T-helper 2 cell treated with Interferon-gamma antibody and Interleukin-4, amounts not matched to agents 5 μg/mL and 100 μg/mL, for 36 hours (primary cell): ENCODE results near the gene SBF1.
A peak's percentile ranks its signal among the peaks of the same experiment; 100 is the strongest.

Experiments used
- DNase-seq: peaks from one replicate; pipeline ENCODE4 v3.0.0; 2021; ENCODE audit warnings: low spot score
- H3K27ac Mint-ChIP-seq: one replicate; pipeline ENCODE4 v1.8.0; 2021; ENCODE audit warnings: mild to moderate bottlenecking, mixed read lengths
- H3K27me3 Mint-ChIP-seq: one replicate; pipeline ENCODE4 v1.8.0; 2021; ENCODE audit warnings: low read depth, mixed read lengths
- H3K36me3 Mint-ChIP-seq: one replicate; pipeline ENCODE4 v1.8.0; 2021; ENCODE audit warnings: low read depth, mixed read lengths
- H3K4me1 Mint-ChIP-seq: one replicate; pipeline ENCODE4 v1.8.0; 2021; ENCODE audit warnings: low read depth, mixed read lengths
- H3K4me3 Mint-ChIP-seq: one replicate; pipeline ENCODE4 v1.8.0; 2022; ENCODE audit warnings: mild to moderate bottlenecking, moderate library complexity, mixed read lengths
- H3K9me3 Mint-ChIP-seq: one replicate; pipeline ENCODE4 v1.8.0; 2021; ENCODE audit warnings: mixed read lengths

The SBF1 gene

DNA sequence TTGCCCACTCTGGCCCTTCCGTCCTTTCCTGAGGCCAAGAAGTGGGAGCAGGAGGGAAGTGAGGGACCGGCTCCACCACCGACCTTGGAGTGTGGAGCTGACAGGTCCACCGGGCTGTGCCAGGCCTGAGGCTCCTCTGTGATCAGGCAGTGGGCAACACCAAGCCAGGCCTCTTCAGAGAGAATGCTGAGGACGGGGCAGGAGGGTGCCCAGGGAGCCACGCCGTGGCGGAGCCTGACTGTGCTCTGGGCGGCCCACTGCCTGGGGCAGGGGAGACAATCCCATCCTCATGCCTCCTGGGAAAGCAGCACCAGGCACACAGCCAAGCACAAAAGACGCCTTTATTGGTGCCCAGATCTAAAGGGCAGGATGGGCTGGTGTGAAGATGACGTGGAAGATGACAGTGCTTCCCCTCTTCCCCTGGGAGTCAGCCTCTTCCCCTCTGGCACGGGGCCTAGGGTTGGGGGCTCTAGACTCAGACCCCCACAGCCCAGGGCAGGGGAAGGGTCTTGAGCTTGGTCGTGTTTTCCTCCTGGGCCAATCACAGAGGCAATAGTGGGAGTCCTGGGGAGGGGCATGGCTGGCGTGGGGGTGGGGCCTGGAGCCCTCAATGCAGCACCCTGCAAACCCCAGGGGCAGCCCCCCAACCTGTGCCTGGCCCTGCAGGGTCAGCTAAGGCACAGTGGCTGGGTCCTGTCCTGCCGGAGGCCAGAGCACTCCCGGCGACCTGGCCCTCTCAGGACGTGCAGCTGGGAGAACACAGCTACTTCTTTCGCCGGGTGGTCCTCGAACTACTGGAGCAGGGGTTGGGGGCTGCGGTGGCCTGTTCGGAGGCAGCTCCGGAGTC, 28.0 kb upstream of the SBF1 start:
- Mint-ChIP-seq H3K4me1 (peaks cover 4% of the 10 kb centered on the region), H3K36me3 (peaks cover 8% of the 10 kb centered on the region), H3K27me3 (no peaks in the 10 kb centered on the region), H3K9me3 (no peaks in the 10 kb centered on the region), H3K4me3 (no peak overlapping the region), H3K27ac (no peak overlapping the region)
- no peak for DNase-seq

DNA sequence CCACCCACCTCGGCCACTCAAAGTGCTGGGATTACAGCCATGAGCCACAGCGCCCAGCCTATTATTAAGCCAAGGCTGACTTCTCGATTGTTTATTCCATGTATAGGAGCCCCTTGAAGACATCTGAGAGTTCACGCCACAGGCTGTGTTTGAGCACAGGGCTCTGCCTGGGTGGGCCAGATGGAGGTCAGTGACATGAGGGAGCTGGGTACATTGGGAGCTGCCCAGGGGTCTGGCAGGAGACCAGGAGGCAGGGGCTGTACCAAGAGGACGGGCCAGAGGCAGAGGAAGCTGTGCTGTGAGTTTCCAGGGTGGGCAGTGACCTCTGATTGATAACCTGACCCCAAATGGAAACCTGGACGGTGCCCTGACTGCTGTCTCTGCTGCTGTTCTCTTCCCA, 27.3 kb upstream of the SBF1 start:
- H3K4me1 Mint-ChIP-seq, result peaks cover 4% of the 10 kb centered on the region

GRCh38 chr22:50500452-50500851, 25.6 kb upstream of the SBF1 start:
- Mint-ChIP-seq H3K36me3 (peaks cover 2% of the 10 kb centered on the region), H3K4me3 (no peak overlapping the region)

More for the DNA sequence above, 27.3 kb upstream of the SBF1 start:
- H3K4me3 Mint-ChIP-seq, result no peak overlapping the region
- H3K9me3 Mint-ChIP-seq, result no peaks in the 10 kb centered on the region
- peak overlapping the region; percentile 20 for H3K27ac Mint-ChIP-seq
- no peak for DNase-seq
- H3K27me3 Mint-ChIP-seq, result no peaks in the 10 kb centered on the region
- peaks cover 5% of the 10 kb centered on the region for H3K36me3 Mint-ChIP-seq

GRCh38 chr22:50498322-50498890, 23.6 kb upstream of the SBF1 start:
- Mint-ChIP-seq H3K4me3 (no peak overlapping the region), H3K9me3 (no peaks in the 10 kb centered on the region), H3K27me3 (no peaks in the 10 kb centered on the region), H3K36me3 (peaks cover 2% of the 10 kb centered on the region), H3K4me1 (peaks cover 4% of the 10 kb centered on the region), H3K27ac (no peak overlapping the region)
- peak; percentile 57 for DNase-seq

More at GRCh38 chr22:50500452-50500851, 25.6 kb upstream of the SBF1 start:
- H3K4me1 Mint-ChIP-seq, result peaks cover 4% of the 10 kb centered on the region
- no peak for DNase-seq
- H3K27me3 Mint-ChIP-seq, result no peaks in the 10 kb centered on the region
- no peaks in the 10 kb centered on the region for H3K9me3 Mint-ChIP-seq
- H3K27ac Mint-ChIP-seq, result no peak overlapping the region

DNA sequence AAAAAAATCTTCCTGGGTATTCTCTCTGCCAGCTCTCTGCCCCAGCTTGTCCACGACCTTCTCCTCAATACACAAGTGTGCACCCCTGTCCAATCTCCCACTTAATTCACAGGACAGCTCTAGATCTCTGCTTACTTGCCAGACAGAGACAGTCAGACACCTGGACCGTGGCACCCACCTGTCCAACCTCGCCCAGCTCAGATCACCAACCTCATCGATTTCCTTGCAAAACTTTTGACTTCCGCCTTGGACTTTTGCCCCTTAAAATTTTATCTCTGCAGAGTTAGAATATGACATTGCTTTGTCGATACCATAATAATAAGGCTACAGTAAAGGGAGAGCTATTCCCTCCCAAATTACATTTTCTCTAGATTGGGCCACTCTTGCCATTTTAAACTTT, 22.3 kb upstream of the SBF1 start:
- Mint-ChIP-seq H3K4me1 (peaks cover 4% of the 10 kb centered on the region), H3K27me3 (no peaks in the 10 kb centered on the region), H3K27ac (no peak overlapping the region), H3K9me3 (no peaks in the 10 kb centered on the region), H3K36me3 (peaks cover 1% of the 10 kb centered on the region), H3K4me3 (no peak overlapping the region)
- DNase-seq, result no peak

GRCh38 chr22:50490531-50491308, 15.9 kb upstream of the SBF1 start:
- Mint-ChIP-seq H3K9me3 (no peaks in the 10 kb centered on the region), H3K4me1 (peaks cover 6% of the 10 kb centered on the region), H3K4me3 (no peak overlapping the region), H3K36me3 (no peaks in the 10 kb centered on the region), H3K27me3 (no peaks in the 10 kb centered on the region), H3K27ac (no peak overlapping the region)
- no peak for DNase-seq

DNA sequence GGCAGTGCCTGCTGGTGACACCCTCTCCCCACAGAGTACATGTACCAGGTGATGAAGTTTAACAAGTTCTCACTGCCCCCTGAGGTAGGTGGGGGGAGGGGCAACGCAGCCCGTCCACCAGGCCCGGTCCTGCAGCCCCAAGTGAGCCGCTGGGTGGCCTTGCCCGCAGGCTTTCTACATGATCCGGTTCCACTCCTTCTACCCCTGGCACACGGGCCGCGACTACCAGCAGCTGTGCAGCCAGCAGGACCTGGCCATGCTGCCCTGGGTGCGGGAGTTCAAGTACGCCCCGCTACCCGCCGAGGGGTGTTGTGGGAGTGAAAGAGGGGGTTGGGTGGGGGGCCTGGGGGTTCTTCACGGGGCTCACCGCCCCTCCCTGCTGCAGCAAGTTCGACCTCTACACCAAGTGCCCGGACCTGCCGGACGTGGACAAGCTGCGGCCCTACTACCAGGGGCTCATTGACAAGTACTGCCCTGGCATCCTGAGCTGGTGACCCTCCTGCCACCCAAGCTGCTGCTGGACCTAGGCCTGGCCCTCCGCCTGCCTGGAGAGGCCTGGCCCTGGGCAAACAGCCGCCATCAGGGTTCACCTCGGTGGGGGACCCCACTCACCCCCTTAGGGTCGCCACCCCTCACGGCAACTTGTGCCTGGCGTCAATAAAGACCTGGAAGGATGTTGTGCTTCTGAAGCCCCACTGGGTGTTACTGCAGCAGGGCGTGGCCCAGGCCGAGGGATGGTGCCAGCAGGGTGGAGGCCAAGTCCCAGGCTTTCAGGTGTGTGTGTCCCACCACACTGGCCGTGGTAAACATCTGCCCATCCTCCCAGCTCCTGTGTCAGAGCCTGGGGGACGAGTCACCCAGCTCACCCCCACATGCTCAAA, 14.8 kb upstream of the SBF1 start:
- Mint-ChIP-seq H3K4me1 (peaks cover 6% of the 10 kb centered on the region), H3K9me3 (no peaks in the 10 kb centered on the region), H3K4me3 (no peak overlapping the region), H3K36me3 (no peaks in the 10 kb centered on the region), H3K27ac (no peak overlapping the region), H3K27me3 (no peaks in the 10 kb centered on the region)
- no peak for DNase-seq

- Mint-ChIP-seq H3K9me3 (no peaks in the 10 kb centered on the region), H3K27ac (no peak overlapping the region), H3K27me3 (no peaks in the 10 kb centered on the region), H3K36me3 (no peaks in the 10 kb centered on the region), H3K4me1 (peaks cover 6% of the 10 kb centered on the region), H3K4me3 (no peak overlapping the region)
- DNase-seq, result no peak
These were observed 14.1 kb upstream of the SBF1 start for GRCh38 chr22:50488886-50489285.

DNA sequence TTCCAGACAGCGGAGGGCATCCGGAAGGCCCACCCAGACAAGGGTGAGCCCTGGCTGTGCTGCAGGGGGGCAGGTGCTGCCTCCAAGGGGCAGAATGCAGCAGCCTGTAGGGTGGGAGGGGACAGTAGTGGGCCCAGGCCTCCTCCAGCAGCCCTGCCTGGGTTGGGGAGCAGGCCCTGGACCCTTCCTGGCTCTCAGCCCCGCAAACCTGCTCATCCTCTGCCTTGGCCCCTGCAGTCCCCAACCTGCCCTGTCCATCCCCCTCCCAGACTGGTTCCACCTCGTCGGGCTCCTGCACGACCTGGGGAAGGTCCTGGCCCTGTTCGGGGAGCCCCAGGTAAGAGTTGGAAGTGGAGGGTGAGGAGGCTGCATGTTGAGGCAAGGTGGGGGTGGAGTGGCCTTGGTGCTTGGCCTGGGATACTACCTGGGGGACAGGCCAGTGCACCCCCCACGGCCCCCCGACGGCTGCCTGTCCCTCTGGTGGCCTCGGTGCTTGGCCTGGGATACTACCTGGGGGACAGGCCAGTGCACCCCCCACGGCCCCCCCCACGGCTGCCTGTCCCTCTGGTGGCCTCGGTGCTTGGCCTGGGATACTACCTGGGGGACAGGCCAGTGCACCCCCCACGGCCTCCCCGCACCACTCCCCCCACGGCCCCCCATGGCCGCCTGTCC, 13.3 kb upstream of the SBF1 start:
- H3K4me1 Mint-ChIP-seq, result peaks cover 6% of the 10 kb centered on the region
- DNase-seq, result no peak
- no peaks in the 10 kb centered on the region for H3K9me3 Mint-ChIP-seq
- H3K27ac Mint-ChIP-seq, result no peak overlapping the region
- no peak overlapping the region for H3K4me3 Mint-ChIP-seq
- no peaks in the 10 kb centered on the region for H3K36me3 Mint-ChIP-seq
- H3K27me3 Mint-ChIP-seq, result no peaks in the 10 kb centered on the region

GRCh38 chr22:50487290-50488005, 12.6 kb upstream of the SBF1 start:
- no peak overlapping the region for H3K4me3 Mint-ChIP-seq
- H3K4me1 Mint-ChIP-seq, result peaks cover 6% of the 10 kb centered on the region
- H3K27ac Mint-ChIP-seq, result no peak overlapping the region
- no peak for DNase-seq
- H3K36me3 Mint-ChIP-seq, result no peaks in the 10 kb centered on the region
- no peaks in the 10 kb centered on the region for H3K9me3 Mint-ChIP-seq
- H3K27me3 Mint-ChIP-seq, result no peaks in the 10 kb centered on the region

- no peak for DNase-seq
- H3K4me1 Mint-ChIP-seq, result peaks cover 6% of the 10 kb centered on the region
- H3K36me3 Mint-ChIP-seq, result no peaks in the 10 kb centered on the region
- no peak within 1 kb of the TSS for H3K27ac Mint-ChIP-seq
- no peaks in the 10 kb centered on the region for H3K9me3 Mint-ChIP-seq
- no peak within 1 kb of the TSS for H3K4me3 Mint-ChIP-seq
- no peaks in the 10 kb centered on the region for H3K27me3 Mint-ChIP-seq
These were observed 11.9 kb upstream of the SBF1 start, which contains the start of gene MIOX for GRCh38 chr22:50486561-50487289. Gene MIOX (plus strand): TSS chr22:50486859. CDS start chr22:50486898, 39 bp downstream.
